ENCODE results near the gene RAB11FIP3.
A peak's percentile ranks its signal among the peaks of the same experiment; 100 is the strongest.

The RAB11FIP3 gene

DNA sequence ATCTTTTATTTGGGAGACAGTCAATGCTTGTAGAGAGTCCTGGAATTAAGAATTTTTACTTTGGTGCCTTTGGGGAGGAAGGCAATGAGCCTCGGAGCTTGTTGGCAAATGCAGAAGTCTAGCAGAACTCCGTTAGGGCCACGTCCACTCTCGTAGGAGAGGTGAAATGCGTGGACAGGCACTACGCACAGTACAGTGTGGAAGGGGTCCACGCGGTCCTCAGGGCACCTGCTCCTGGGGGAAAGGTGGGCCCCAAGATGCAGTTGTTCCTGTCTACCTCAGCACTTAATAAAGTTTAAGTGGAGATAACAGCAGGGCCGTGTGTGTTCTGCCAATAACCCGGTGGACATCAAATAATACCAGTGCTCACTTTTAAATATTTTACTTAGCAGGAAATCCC, 1.8 kb downstream of the RAB11FIP3 start:
- no peaks in the 10 kb centered on the region; the same call in 1 of the 2 replicates for H3K4me1 ChIP-seq (ENCODE audit: insufficient read depth, low read length)
- H3K27me3 ChIP-seq (ENCODE audit: insufficient read depth, low read length): peaks cover 42% of the 10 kb centered on the region
- H3K4me3 ChIP-seq (ENCODE audit: low read length): peak overlapping the region; percentile 74
- peaks cover 6% of the 10 kb centered on the region; the same call in 1 of the 2 replicates for H3K36me3 ChIP-seq (ENCODE audit: insufficient read depth, low read depth, low read length)
- no peak overlapping the region for H3K27ac ChIP-seq (ENCODE audit: low read length)
- H3K9me3 ChIP-seq (ENCODE audit: insufficient read depth, low read depth, low read length): no peaks in the 10 kb centered on the region
- H3K9ac ChIP-seq (ENCODE audit: low read depth, low read length): peak overlapping the region; percentile 65; the same call in 1 of the 2 replicates

DNA sequence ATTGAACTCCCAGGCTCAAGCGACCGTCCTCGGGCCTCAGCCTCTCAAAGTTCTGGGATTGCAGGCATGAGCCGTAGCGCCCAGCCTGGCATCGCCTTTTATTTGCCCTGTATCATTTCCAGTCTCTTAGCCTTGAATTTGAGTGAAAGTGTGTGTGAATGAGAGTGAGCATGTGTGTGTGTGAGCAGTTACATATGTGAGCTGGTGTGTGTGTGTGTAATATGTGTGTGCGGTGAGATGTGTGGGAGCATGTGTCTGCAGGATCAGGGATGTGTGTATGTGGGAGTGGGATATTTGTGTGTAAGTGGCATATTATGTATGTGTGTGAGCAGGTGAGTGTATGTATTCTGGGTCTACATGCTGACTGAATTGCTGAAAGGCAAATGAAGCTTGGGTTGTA, 5.5 kb downstream of the RAB11FIP3 start:
- Histone ChIP-seq H3K4me3 (ENCODE audit: low read length) (no peak overlapping the region), H3K27ac (ENCODE audit: low read length) (no peak overlapping the region), H3K4me1 (ENCODE audit: insufficient read depth, low read length) (no peaks in the 10 kb centered on the region; the same call in 1 of the 2 replicates), H3K27me3 (ENCODE audit: insufficient read depth, low read length) (peaks cover 14% of the 10 kb centered on the region), H3K9ac (ENCODE audit: low read depth, low read length) (no peak overlapping the region), H3K9me3 (ENCODE audit: insufficient read depth, low read depth, low read length) (no peaks in the 10 kb centered on the region), H3K36me3 (ENCODE audit: insufficient read depth, low read depth, low read length) (peaks cover 6% of the 10 kb centered on the region; the same call in 1 of the 2 replicates)

DNA sequence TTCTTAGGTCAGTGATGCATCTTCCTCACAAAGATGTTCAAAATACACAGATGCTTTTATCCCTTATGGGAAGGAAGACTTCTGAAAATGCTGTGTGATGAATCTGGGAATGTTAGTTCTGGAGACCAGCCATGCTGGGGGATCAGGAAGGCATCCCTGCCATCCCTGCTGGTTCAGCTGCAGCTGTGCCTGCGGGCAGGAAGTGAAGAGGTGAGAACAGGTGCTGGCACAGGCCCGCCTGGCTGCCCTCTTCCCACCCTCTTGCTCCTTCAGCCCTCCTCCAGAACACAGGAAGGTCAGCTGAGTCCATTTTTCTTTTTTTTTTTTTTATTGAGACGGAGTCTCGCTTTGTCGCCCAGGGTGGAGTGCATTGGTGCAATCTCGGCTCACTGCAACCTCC, 15.2 kb downstream of the RAB11FIP3 start:
- Histone ChIP-seq H3K4me3 (ENCODE audit: low read length) (no peak overlapping the region), H3K9ac (ENCODE audit: low read depth, low read length) (no peak overlapping the region), H3K9me3 (ENCODE audit: insufficient read depth, low read depth, low read length) (no peaks in the 10 kb centered on the region), H3K36me3 (ENCODE audit: insufficient read depth, low read depth, low read length) (no peaks in the 10 kb centered on the region; the same call in 1 of the 2 replicates), H3K4me1 (ENCODE audit: insufficient read depth, low read length) (no peaks in the 10 kb centered on the region), H3K27ac (ENCODE audit: low read length) (no peak overlapping the region), H3K27me3 (ENCODE audit: insufficient read depth, low read length) (no peaks in the 10 kb centered on the region)

DNA sequence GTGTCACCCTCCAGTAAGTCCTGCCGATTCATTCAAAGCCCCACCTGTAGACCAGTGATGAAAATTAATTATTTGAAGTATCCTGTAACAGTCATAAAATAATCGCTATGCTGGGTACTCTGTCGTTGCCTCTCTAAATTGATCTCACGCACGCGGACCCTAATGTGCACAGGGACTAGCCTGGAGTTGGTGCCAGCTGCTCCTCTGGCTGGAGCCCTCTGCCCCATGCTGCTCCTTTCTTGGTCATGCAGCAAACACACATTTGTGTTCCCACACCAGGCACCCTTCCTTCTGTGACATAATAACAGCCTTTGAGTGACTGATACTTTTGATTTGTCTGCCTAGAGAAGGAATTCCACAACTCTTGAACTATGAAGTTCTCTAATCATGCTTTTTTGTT, 16.0 kb downstream of the RAB11FIP3 start:
- Histone ChIP-seq H3K27me3 (ENCODE audit: insufficient read depth, low read length) (no peaks in the 10 kb centered on the region), H3K4me1 (ENCODE audit: insufficient read depth, low read length) (no peaks in the 10 kb centered on the region), H3K4me3 (ENCODE audit: low read length) (no peak overlapping the region), H3K36me3 (ENCODE audit: insufficient read depth, low read depth, low read length) (no peaks in the 10 kb centered on the region; the same call in 1 of the 2 replicates), H3K27ac (ENCODE audit: low read length) (no peak overlapping the region), H3K9me3 (ENCODE audit: insufficient read depth, low read depth, low read length) (no peaks in the 10 kb centered on the region), H3K9ac (ENCODE audit: low read depth, low read length) (no peak overlapping the region)

DNA sequence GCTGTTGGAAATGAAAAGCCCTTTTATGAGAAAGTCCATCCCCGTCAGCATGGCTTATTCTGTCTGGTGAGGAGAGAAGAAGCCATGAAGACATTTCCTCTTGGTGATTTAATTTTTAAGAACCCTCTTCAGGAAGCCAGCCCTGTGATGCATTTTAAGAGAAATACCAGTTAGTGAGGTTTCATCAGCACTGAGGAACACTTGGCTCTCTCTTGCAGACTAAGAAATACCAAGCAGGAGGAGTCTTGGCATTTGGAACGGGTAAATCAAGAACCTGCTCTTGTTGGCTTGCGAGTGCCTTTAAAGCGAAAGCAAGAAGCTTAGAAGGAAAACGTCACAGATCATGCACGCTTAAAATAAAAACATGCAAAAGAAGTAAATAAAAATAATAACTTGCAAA, 17.5 kb downstream of the RAB11FIP3 start:
- Histone ChIP-seq H3K36me3 (ENCODE audit: insufficient read depth, low read depth, low read length) (no peaks in the 10 kb centered on the region; the same call in 1 of the 2 replicates), H3K4me3 (ENCODE audit: low read length) (no peak overlapping the region), H3K4me1 (ENCODE audit: insufficient read depth, low read length) (no peaks in the 10 kb centered on the region), H3K9ac (ENCODE audit: low read depth, low read length) (no peak overlapping the region), H3K27me3 (ENCODE audit: insufficient read depth, low read length) (no peaks in the 10 kb centered on the region), H3K9me3 (ENCODE audit: insufficient read depth, low read depth, low read length) (no peaks in the 10 kb centered on the region), H3K27ac (ENCODE audit: low read length) (no peak overlapping the region)

DNA sequence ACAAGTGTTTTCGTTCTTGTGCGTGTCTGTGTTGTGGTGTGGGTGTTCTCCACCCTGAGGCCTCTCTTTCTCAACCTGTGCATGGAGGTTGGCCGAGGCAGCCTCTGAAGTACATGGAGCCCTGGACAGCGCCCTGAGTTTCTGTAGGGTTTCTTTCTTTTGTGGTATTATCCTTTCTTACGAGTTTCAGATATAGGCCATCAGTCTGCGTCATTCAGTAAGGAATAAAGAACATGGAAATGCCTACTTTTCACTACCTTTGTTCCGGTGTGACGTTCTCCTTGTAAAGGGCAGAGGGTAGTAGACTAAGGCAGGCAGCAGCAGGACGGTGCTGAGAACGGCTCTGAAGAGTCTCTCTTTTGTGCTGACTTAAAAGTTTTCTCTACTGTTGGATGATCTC, 18.6 kb downstream of the RAB11FIP3 start:
- no peak overlapping the region for H3K4me3 ChIP-seq (ENCODE audit: low read length)
- no peaks in the 10 kb centered on the region for H3K9me3 ChIP-seq (ENCODE audit: insufficient read depth, low read depth, low read length)
- no peak overlapping the region for H3K27ac ChIP-seq (ENCODE audit: low read length)
- H3K27me3 ChIP-seq (ENCODE audit: insufficient read depth, low read length): no peaks in the 10 kb centered on the region
- no peaks in the 10 kb centered on the region; the same call in 1 of the 2 replicates for H3K36me3 ChIP-seq (ENCODE audit: insufficient read depth, low read depth, low read length)
- no peaks in the 10 kb centered on the region for H3K4me1 ChIP-seq (ENCODE audit: insufficient read depth, low read length)
- no peak overlapping the region for H3K9ac ChIP-seq (ENCODE audit: low read depth, low read length)

DNA sequence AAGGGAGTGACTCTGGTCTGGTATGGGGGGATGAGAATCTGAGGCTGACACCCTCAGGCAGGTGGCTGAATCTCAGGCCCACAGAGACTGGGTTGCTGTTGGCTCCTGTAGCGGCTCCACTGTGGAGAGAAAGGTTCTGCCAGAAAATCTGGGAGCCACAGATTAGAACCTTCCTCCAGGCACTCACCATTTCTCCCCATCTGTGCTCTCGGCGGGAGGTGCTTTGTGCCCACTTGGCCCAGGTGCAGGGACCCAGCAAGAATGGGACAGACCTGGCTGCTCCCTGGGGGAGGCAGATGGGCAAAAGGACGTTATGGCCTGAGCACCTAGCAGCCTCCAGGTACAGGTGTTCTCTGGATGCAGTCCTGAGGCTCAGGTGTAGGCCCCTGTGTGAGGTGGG, 20.1 kb downstream of the RAB11FIP3 start:
- H3K9me3 ChIP-seq (ENCODE audit: insufficient read depth, low read depth, low read length): no peaks in the 10 kb centered on the region
- H3K4me1 ChIP-seq (ENCODE audit: insufficient read depth, low read length): no peaks in the 10 kb centered on the region

DNA sequence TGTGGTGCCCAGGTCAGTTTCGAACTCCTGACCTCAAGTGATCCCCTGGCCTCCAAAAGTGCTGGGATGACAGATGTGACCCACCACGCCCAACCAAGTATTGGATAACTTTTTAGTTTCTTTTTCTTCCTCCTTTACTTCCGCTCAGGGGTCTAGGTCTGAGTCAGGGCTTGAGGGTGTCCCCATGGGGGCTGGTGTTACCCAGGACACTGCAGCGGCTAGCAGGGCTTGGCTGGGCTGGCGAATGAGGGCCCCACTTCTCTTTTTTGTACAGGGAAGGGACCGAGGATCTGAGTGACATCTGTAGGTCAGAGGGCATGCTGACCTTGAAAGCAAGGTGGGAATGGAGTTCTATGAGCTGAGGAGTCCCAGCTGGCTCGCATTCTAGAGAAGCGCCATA, 24.9 kb downstream of the RAB11FIP3 start:
- no peak overlapping the region; the same call in 1 of the 2 replicates for H3K9ac ChIP-seq (ENCODE audit: low read depth, low read length)
- no peaks in the 10 kb centered on the region for H3K4me1 ChIP-seq (ENCODE audit: insufficient read depth, low read length)
- H3K36me3 ChIP-seq (ENCODE audit: insufficient read depth, low read depth, low read length): no peaks in the 10 kb centered on the region
- H3K4me3 ChIP-seq (ENCODE audit: low read length): no peak overlapping the region
- no peaks in the 10 kb centered on the region for H3K27me3 ChIP-seq (ENCODE audit: insufficient read depth, low read length)
- no peaks in the 10 kb centered on the region for H3K9me3 ChIP-seq (ENCODE audit: insufficient read depth, low read depth, low read length)
- H3K27ac ChIP-seq (ENCODE audit: low read length): no peak overlapping the region

More for the DNA sequence above, 20.1 kb downstream of the RAB11FIP3 start:
- H3K27ac ChIP-seq (ENCODE audit: low read length): no peak overlapping the region
- H3K27me3 ChIP-seq (ENCODE audit: insufficient read depth, low read length): no peaks in the 10 kb centered on the region
- no peaks in the 10 kb centered on the region for H3K36me3 ChIP-seq (ENCODE audit: insufficient read depth, low read depth, low read length)
- no peak overlapping the region for H3K4me3 ChIP-seq (ENCODE audit: low read length)
- H3K9ac ChIP-seq (ENCODE audit: low read depth, low read length): no peak overlapping the region

DNA sequence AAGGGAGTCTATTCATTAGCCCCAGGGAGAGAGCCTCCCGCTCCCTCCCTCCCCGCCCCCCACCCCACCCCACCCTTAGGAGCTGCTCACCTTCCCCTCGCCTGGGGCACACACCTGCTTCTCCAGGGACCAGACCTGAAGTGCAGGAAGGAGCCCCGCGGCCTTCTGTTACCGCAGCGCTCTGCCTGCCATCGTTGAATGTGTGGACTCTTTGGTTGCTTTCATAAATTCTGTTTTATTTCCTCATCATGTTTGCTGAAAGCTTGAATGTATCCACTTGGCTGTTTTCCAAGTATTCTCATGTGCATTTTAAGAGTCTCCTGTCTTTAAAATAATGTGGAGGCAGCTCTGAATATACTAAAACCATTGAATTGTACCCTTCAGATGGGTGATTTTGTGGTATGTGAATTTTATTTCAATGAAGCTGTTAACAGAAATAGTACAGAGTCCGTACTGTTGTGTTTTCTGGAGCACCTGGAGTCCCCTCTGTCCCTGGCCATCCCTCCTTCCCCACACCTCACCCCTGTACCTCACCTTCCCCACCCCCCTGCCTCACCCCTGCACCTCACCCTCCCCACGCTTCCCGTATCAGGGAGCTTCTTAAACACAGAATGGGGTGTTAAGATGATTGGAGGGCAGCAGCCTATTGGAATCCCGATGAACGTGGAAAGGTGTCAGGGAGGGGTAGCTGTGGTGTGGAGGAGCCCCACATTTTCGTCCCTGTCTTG, 25.5 kb downstream of the RAB11FIP3 start:
- no peaks in the 10 kb centered on the region for H3K36me3 ChIP-seq (ENCODE audit: insufficient read depth, low read depth, low read length)
- no peak overlapping the region for H3K27ac ChIP-seq (ENCODE audit: low read length)
- no peak overlapping the region for H3K9ac ChIP-seq (ENCODE audit: low read depth, low read length)
- no peaks in the 10 kb centered on the region for H3K4me1 ChIP-seq (ENCODE audit: insufficient read depth, low read length)
- H3K27me3 ChIP-seq (ENCODE audit: insufficient read depth, low read length): no peaks in the 10 kb centered on the region
- no peaks in the 10 kb centered on the region for H3K9me3 ChIP-seq (ENCODE audit: insufficient read depth, low read depth, low read length)
- H3K4me3 ChIP-seq (ENCODE audit: low read length): no peak overlapping the region

DNA sequence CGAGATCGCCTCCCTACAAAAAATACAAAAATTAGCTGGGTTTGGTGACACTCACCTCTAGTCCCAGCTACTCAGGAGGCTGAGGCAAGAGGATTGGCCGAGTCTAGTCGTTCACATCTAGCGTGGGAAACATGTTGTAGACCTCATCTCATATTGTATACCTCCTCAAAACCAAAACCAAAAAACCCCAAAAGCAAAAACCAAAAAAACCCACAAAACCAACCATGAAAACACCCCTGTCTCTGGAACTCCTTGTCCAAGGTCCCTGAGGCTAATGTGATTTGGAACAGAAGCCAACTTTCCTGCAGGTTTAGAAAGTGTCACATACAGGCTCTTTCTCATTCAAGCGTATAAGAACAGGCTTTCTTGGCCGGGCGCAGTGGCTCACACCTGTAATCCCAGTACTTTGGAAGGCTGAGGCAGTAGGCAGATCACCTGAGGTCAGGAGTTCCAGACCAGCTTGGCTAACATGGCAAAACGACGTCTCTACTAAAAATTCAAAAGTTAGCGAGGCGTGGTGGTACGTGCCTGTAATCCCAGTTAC, 29.0 kb downstream of the RAB11FIP3 start:
- H3K27ac ChIP-seq (ENCODE audit: low read length): no peak overlapping the region
- H3K4me3 ChIP-seq (ENCODE audit: low read length): no peak overlapping the region
- peaks cover 3% of the 10 kb centered on the region; the same call in 1 of the 2 replicates for H3K4me1 ChIP-seq (ENCODE audit: insufficient read depth, low read length)
- H3K9ac ChIP-seq (ENCODE audit: low read depth, low read length): no peak overlapping the region
- no peaks in the 10 kb centered on the region for H3K9me3 ChIP-seq (ENCODE audit: insufficient read depth, low read depth, low read length)
- no peaks in the 10 kb centered on the region for H3K27me3 ChIP-seq (ENCODE audit: insufficient read depth, low read length)
- H3K36me3 ChIP-seq (ENCODE audit: insufficient read depth, low read depth, low read length): no peaks in the 10 kb centered on the region

DNA sequence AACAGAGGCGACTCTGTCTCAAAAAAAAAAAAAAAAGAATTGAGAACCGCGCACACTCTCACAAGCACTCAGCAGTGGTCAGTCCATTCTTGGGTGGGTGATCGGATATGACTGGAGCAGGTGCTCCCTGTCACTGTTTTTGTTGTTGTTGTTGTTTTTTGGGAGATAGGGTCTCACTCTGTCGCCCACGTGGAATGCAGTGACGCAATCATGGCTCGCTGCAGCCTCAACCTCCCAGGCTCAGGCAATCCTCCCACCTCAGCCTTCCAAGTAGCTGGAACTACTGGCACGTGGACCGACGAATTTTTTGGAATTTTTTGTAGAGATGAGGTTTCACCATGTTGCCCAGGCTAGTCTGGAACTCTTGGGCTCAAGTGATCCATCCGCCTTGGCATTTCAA, 30.0 kb downstream of the RAB11FIP3 start:
- Histone ChIP-seq H3K9me3 (ENCODE audit: insufficient read depth, low read depth, low read length) (no peaks in the 10 kb centered on the region), H3K36me3 (ENCODE audit: insufficient read depth, low read depth, low read length) (no peaks in the 10 kb centered on the region), H3K4me3 (ENCODE audit: low read length) (no peak overlapping the region), H3K4me1 (ENCODE audit: insufficient read depth, low read length) (peaks cover 3% of the 10 kb centered on the region; the same call in 1 of the 2 replicates), H3K27me3 (ENCODE audit: insufficient read depth, low read length) (no peaks in the 10 kb centered on the region), H3K9ac (ENCODE audit: low read depth, low read length) (no peak overlapping the region), H3K27ac (ENCODE audit: low read length) (no peak overlapping the region)

DNA sequence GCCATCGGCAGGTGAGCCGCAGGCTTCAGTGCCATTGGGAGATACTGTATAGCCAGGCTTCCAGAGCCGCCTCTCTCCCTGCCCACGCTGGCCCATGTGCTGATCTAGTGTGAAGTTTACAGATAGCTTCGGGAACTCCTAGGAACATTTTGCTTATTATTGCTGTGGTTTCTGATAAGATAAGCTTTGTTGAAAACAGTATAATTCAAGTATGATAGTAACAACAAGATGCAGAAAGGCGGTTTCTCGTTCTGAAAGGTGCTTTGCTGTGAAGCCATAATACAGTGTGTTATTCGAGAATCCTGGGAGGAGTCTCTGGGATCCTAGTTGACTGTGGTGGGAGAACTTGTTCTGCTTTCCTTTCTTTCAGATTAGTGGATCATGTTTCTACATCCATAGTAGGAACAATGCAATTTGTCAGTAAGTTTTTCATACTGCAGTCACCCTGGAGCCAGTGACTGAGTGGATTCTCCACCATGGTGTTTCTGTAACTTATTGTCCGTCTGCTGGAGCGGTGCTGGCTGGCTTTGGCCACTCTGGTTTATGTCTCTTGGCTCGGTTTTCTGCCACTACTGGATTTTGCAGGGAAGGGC, 31.5 kb downstream of the RAB11FIP3 start:
- H3K27ac ChIP-seq (ENCODE audit: low read length): no peak overlapping the region

More for the DNA sequence above, 31.5 kb downstream of the RAB11FIP3 start:
- Histone ChIP-seq H3K36me3 (ENCODE audit: insufficient read depth, low read depth, low read length) (peaks cover 5% of the 10 kb centered on the region; the same call in 1 of the 2 replicates), H3K4me1 (ENCODE audit: insufficient read depth, low read length) (peaks cover 3% of the 10 kb centered on the region; the same call in 1 of the 2 replicates), H3K4me3 (ENCODE audit: low read length) (no peak overlapping the region), H3K27me3 (ENCODE audit: insufficient read depth, low read length) (no peaks in the 10 kb centered on the region), H3K9ac (ENCODE audit: low read depth, low read length) (no peak overlapping the region), H3K9me3 (ENCODE audit: insufficient read depth, low read depth, low read length) (no peaks in the 10 kb centered on the region)
